Esophagus muscularis mucosa (tissue), 3 donors: ENCODE results near the gene HS6ST1.

Experiments
- CTCF ChIP-seq, 3 experiments: fragments of 200-600 bp in 2 of 3; fragments of 450-650 bp in 1 of 3; sonication (generic) in 2 of 3; IDR thresholded peaks; one replicate each; pipeline ENCODE4 v1.5.1; 2017 to 2019; ENCODE audit warnings: antibody characterized with exemption in 3 of 3, mild to moderate bottlenecking in 2 of 3, moderate library complexity in 1 of 3
- POLR2A ChIP-seq: fragments of 450-650 bp; IDR thresholded peaks from one replicate; pipeline ENCODE4 v1.6.1; 2017; ENCODE audit warnings: antibody characterized with exemption, moderate library complexity, mild to moderate bottlenecking, low read depth
- POLR2AphosphoS5 ChIP-seq, 2 donors: sonication (generic); formaldehyde crosslinking; IDR thresholded peaks; one replicate each; pipeline ENCODE4 v1.6.1; 2017; ENCODE audit warnings: antibody characterized with exemption in 2 of 2

- no peak for TF ChIP-seq CTCF (IDR thresholded peaks at IDR 0.05)
- no peak for TF ChIP-seq POLR2A
- TF ChIP-seq POLR2AphosphoS5 (IDR thresholded peaks at IDR 0.05): no peak
Observed at GRCh38 chr2:128311755-128312341, 6.8 kb downstream of the HS6ST1 start.
